ENCODE measurements around the gene PRDM13.
"Not testable (repeated sequence)": the region's sequence is repeated elsewhere in the genome, so short reads cannot be mapped to it uniquely, and the experiment has no call there.

GRCh38 chr6:99638358-99638757 is 31.7 kb downstream of the PRDM13 start:
- TF ChIP-seq HMGXB4 (CRISPR knock-in tag; IDR thresholded peaks at IDR 0.05; ENCODE audit: borderline replicate concordance); PHF8 (IDR thresholded peaks at IDR 0.05; ENCODE audit: borderline replicate concordance, low read depth); REST (IDR thresholded peaks at IDR 0.05); RAD21 (conservative IDR thresholded peaks at IDR 0.05 in 1 of 2, IDR thresholded peaks at IDR 0.05 in 1 of 2); FOSL2 (IDR thresholded peaks at IDR 0.05); FOSL2 (CRISPR knock-in tag; IDR thresholded peaks at IDR 0.05); CTCF (IDR thresholded peaks at IDR 0.05); NR3C1 (IDR thresholded peaks at IDR 0.05): not testable (repeated sequence)

Data from A549 (cell line).